A549 (cell line): ENCODE data around the gene ADGRL2. TPM values are rescaled to one million over a fixed set of nuclear protein-coding genes. Genes with fewer than 3 reads are reported as not detected.
A peak's percentile ranks its signal among the peaks of the same experiment; 100 is the strongest.

Experiments
- ATAC-seq, 2 experiments: fragments of 200-7000 bp in 1 of 2; fragments of >200 bp in 1 of 2; cut with Nextera tagmentation in 1 of 2; cut with Tn5 transposase in 1 of 2; 3 replicates each; pipeline versions ENCODE4 v1.8.0 to v1.9.1; 2018 to 2020; ENCODE audit warnings: mild to moderate bottlenecking in 1 of 2, moderate library complexity in 1 of 2
- CTCF ChIA-PET: fragments of 300-600 bp; sonication (Branson Sonifier 250); formaldehyde crosslinking; extraction: SDS; loops from one replicate; lab custom pipeline; 2021; ENCODE audit warnings: antibody characterized with exemption, inconsistent platforms; lab: Yijun Ruan, JAX
- POLR2A ChIA-PET: fragments of 350-600 bp; formaldehyde crosslinking; extraction: SDS; loops from one replicate; lab custom pipeline; 2021; ENCODE audit warnings: antibody characterized with exemption, inconsistent platforms; lab: Yijun Ruan, JAX
- DNase-seq, 2 experiments: peaks; one replicate each; pipeline versions ENCODE4 v3.0.0 to v3.0.0-alpha.2; 2011 to 2016; ENCODE audit warnings: low read depth in 1 of 2, low spot score in 1 of 2
- FAIRE-seq: peaks from 2 replicates; lab custom pipeline; 2011; peaks lifted over from hg19 to GRCh38; lab: Jason Lieb, UNC
- H3K27ac ChIP-seq, 2 experiments: fragments of >200 bp; sonication (Bioruptor Twin); formaldehyde crosslinking; 3 replicates each; pipeline ENCODE4 v1.5.1; 2016 to 2017
- H3K4me1 ChIP-seq: fragments of >200 bp; sonication (Bioruptor Twin); formaldehyde crosslinking; 3 replicates; pipeline ENCODE4 v1.6.1; 2016
- H3K4me2 ChIP-seq: fragments of >200 bp; sonication (Bioruptor Twin); formaldehyde crosslinking; 3 replicates; pipeline ENCODE4 v1.6.1; 2016
- H3K4me3 ChIP-seq: fragments of >200 bp; sonication (Bioruptor Twin); formaldehyde crosslinking; 3 replicates; pipeline ENCODE4 v1.5.1; 2016
- H3K9me3 ChIP-seq: fragments of >200 bp; sonication (Bioruptor Twin); formaldehyde crosslinking; 3 replicates; pipeline ENCODE4 v1.6.1; 2016
- BHLHE40 ChIP-seq: IDR thresholded peaks from 2 replicates; pipeline ENCODE4 v1.6.1; 2012; ENCODE audit warnings: low read depth, low read length, inconsistent platforms
- CHD4 ChIP-seq: fragments of 200-600 bp; sonication (generic); IDR thresholded peaks from 2 replicates; pipeline ENCODE4 v1.6.1; 2016; ENCODE audit warnings: antibody characterized with exemption, mild to moderate bottlenecking, borderline replicate concordance
- ESRRA ChIP-seq: fragments of 150-350 bp; IDR thresholded peaks from 2 replicates; pipeline ENCODE4 v1.6.1; 2014; ENCODE audit warnings: mild to moderate bottlenecking, low read length, borderline replicate concordance
- FOSB ChIP-seq: fragments of 250-450 bp; sonication (Bioruptor Pico); IDR thresholded peaks from 2 replicates; pipeline ENCODE4 v1.5.0; 2020; ENCODE audit warnings: mild to moderate bottlenecking, moderate library complexity
- FOSL2 ChIP-seq, 2 experiments: fragments of 450-650 bp in 1 of 2; fragments of >200 bp in 1 of 2; sonication (Bioruptor Twin) in 1 of 2; formaldehyde crosslinking; IDR thresholded peaks; 2 replicates each; pipeline versions ENCODE4 v1.5.0 to v1.6.1; 2016 to 2020; ENCODE audit warnings: mild to moderate bottlenecking in 1 of 2, moderate library complexity in 1 of 2
- FOXS1 ChIP-seq: fragments of 250-450 bp; sonication (Bioruptor Pico); IDR thresholded peaks from 2 replicates; pipeline ENCODE4 v1.5.0; 2020; ENCODE audit warnings: mild to moderate bottlenecking, moderate library complexity
- HDAC2 ChIP-seq: fragments of 200-600 bp; sonication (generic); IDR thresholded peaks from 2 replicates; pipeline ENCODE4 v1.6.1; 2016
- HES2 ChIP-seq: fragments of >200 bp; sonication (Bioruptor Twin); formaldehyde crosslinking; IDR thresholded peaks from 2 replicates; pipeline ENCODE4 v1.6.1; 2016
- HEYL ChIP-seq: fragments of 250-450 bp; sonication (Bioruptor Pico); IDR thresholded peaks from 2 replicates; pipeline ENCODE4 v1.8.0; 2021; ENCODE audit warnings: mild to moderate bottlenecking, moderate library complexity
- HOXA7 ChIP-seq: fragments of 250-450 bp; sonication (Bioruptor Pico); IDR thresholded peaks from 2 replicates; pipeline ENCODE4 v1.5.0; 2020; ENCODE audit warnings: mild to moderate bottlenecking, moderate library complexity
- JUN ChIP-seq, 2 experiments: fragments of >200 bp; sonication (Bioruptor Twin); formaldehyde crosslinking; IDR thresholded peaks; 2 replicates in 1 of 2; 3 replicates in 1 of 2; pipeline ENCODE4 v1.6.1; 2016 to 2017
- KDM5A ChIP-seq: fragments of 200-600 bp; sonication (generic); IDR thresholded peaks from 2 replicates; pipeline ENCODE4 v1.6.1; 2016; ENCODE audit warnings: antibody characterized with exemption, mild to moderate bottlenecking
- MAFK ChIP-seq: fragments of 450-650 bp; IDR thresholded peaks from 2 replicates; pipeline ENCODE4 v1.6.1; 2014; ENCODE audit not compliant: partially characterized antibody
- MAX ChIP-seq: IDR thresholded peaks from 2 replicates; pipeline ENCODE4 v1.6.1; 2012
- MAZ ChIP-seq: fragments of 150-350 bp; IDR thresholded peaks from 2 replicates; pipeline ENCODE4 v1.6.1; 2014; ENCODE audit warnings: antibody characterized with exemption, low read depth, low read length, borderline replicate concordance
- MYC ChIP-seq: IDR thresholded peaks from 2 replicates; pipeline ENCODE4 v1.6.1; 2012; ENCODE audit warnings: mild to moderate bottlenecking, inconsistent platforms, low read length, improper control_type of control experiment, borderline replicate concordance
- NPAS2 ChIP-seq: fragments of 250-450 bp; sonication (Bioruptor Pico); IDR thresholded peaks from 2 replicates; pipeline ENCODE4 v1.8.0; 2022; ENCODE audit warnings: mild to moderate bottlenecking, moderate library complexity, borderline replicate concordance
- POLR2A ChIP-seq: IDR thresholded peaks from 2 replicates; pipeline ENCODE4 v1.6.1; 2012; ENCODE audit warnings: mild to moderate bottlenecking, low read length
- RCOR1 ChIP-seq: fragments of 150-350 bp; IDR thresholded peaks from 2 replicates; pipeline ENCODE4 v1.6.1; 2014; ENCODE audit warnings: antibody characterized with exemption, low read length, low read depth
- RFX5 ChIP-seq: fragments of 450-650 bp; IDR thresholded peaks from 2 replicates; pipeline ENCODE4 v1.7.1; 2014; ENCODE audit warnings: antibody characterized with exemption, mild to moderate bottlenecking, moderate library complexity
- RNF2 ChIP-seq: fragments of 200-600 bp; sonication (generic); IDR thresholded peaks from 2 replicates; pipeline ENCODE4 v1.6.1; 2016; ENCODE audit warnings: low read depth, mild to moderate bottlenecking, antibody characterized with exemption, moderate library complexity, borderline replicate concordance
- SMC3 ChIP-seq: fragments of >200 bp; sonication (Bioruptor Twin); formaldehyde crosslinking; IDR thresholded peaks from 3 replicates; pipeline ENCODE4 v1.6.1; 2018; ENCODE audit warnings: inconsistent platforms
- TFCP2L1 ChIP-seq: fragments of 250-450 bp; sonication (Bioruptor Pico); IDR thresholded peaks from 2 replicates; pipeline ENCODE4 v1.5.0; 2021; ENCODE audit warnings: mild to moderate bottlenecking
- USF2 ChIP-seq: fragments of 450-650 bp; IDR thresholded peaks from 2 replicates; pipeline ENCODE4 v1.6.1; 2014; ENCODE audit warnings: antibody characterized with exemption
- ZC3H11A ChIP-seq: fragments of 450-650 bp; IDR thresholded peaks from 2 replicates; pipeline ENCODE4 v1.6.1; 2014; ENCODE audit warnings: antibody characterized with exemption, mild to moderate bottlenecking
- WGBS: methylation state at CpG from one replicate; pipeline ENCODE4 v1.1.6; 2017; ENCODE audit errors: missing lambda C conversion rate; 5-methylcytosine and 5-hydroxymethylcytosine counted together
- polyA plus RNA-seq, 4 experiments: library from polyadenylated mRNA; depleted of rRNA in 3 of 4; stranded (reverse); fragments of >200 nt; fragmentation: RNase III in 1 of 4; extraction: RNeasy Plus Mini Kit Qiagen cat#74134 plus additional on column Dnase treatment in 1 of 4; gene quantifications; 2 replicates in 3 of 4; 3 replicates in 1 of 4; pipeline ENCODE4 v1.2.3, GENCODE V29; 2011 to 2017
- TF ChIP-seq, protein P1 (sequence below): fragments of 250-450 bp; sonication (Bioruptor Pico); IDR thresholded peaks from 2 replicates; pipeline ENCODE4 v1.5.0; 2020; ENCODE audit warnings: low read depth, mild to moderate bottlenecking, moderate library complexity
- TF ChIP-seq, protein P2 (sequence below): fragments of 200-600 bp; sonication (generic); IDR thresholded peaks from 2 replicates; pipeline ENCODE4 v1.6.1; 2016; ENCODE audit warnings: antibody characterized with exemption, mild to moderate bottlenecking, moderate library complexity

ADGRL2 gene
- polyA plus RNA-seq, 2 of the 4 experiments (the other 2 are of a cell fraction): 12.8 to 24.1 TPM

DNA sequence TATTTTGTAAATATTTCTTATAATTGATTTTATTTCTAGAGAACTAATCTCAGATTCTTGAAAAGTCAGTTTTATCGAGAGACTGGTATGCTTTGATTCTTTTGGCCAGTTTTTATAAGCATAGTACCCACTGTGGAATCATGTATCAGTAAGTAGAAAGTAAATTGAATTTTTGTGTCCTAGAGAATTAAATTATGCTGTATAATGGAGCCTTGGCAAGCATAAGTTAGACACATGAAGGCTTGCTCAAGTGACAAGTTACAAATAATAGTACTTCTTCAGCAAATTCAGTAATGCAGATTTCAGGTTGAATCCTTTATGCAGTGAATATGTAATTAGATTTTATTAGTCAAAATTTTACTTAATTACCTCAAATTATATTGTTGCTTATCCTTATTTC lies 40.1 kb downstream of the ADGRL2 start:
- no peak overlapping the region for H3K27ac ChIP-seq
- WGBS: 83% methylated on average over 1 of the region's 1 CpG
- no peak for TF ChIP-seq JUN (IDR thresholded peaks at IDR 0.05)
- no peak for TF ChIP-seq HES2
- no peak for TF ChIP-seq MAZ
- TF ChIP-seq SMC3: no peak
- no peak for TF ChIP-seq NPAS2 (CRISPR knock-in tag)
- TF ChIP-seq KDM5A: no peak
- no peak for TF ChIP-seq RNF2
- TF ChIP-seq USF2: no peak
- no peak for TF ChIP-seq MAX
- TF ChIP-seq RCOR1: no peak
- no peak for TF ChIP-seq BHLHE40
- ATAC-seq (no peak), FAIRE-seq (no peak), DNase-seq (no peak)
- peaks cover 14% of the 10 kb centered on the region; the same call in 2 of the 3 replicates for H3K4me1 ChIP-seq
- POLR2A ChIA-PET: no interaction called here
- no peaks in the 10 kb centered on the region for H3K9me3 ChIP-seq
- no peak overlapping the region for H3K4me2 ChIP-seq
- CTCF ChIA-PET: no interaction called here
- no peak overlapping the region for H3K4me3 ChIP-seq

- CTCF ChIA-PET: no interaction called here
- no peak for FAIRE-seq
Observed at GRCh38 chr1:81841795-81842194, 41.1 kb downstream of the ADGRL2 start.

DNA sequence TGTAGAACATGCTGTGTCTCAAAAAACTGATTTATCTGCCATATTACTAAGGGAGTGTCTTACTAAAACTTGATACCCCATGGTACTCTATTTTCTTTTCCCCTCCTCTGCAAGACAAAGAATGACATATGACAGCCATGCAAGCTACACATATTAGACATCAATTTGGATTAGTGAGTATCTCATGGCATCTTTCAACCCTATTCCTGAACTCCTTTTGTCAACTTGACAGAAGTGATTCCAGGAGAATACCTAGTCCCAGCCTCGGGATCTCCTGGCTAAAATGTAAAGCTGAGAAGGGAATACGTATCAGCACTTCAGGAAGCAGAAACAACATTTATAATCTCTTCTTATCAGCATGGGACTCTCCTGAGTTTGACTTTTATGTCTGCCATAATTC lies 43.7 kb downstream of the ADGRL2 start:
- Histone ChIP-seq H3K27ac (no peak overlapping the region), H3K4me2 (no peak overlapping the region), H3K4me3 (no peak overlapping the region), H3K4me1 (no peaks in the 10 kb centered on the region), H3K9me3 (no peaks in the 10 kb centered on the region)
- DNase-seq: no peak
- POLR2A ChIA-PET: no interaction called here
- FAIRE-seq: no peak
- ATAC-seq: no peak
- CTCF ChIA-PET: no interaction called here
- WGBS: 74% methylated on average over 2 of the region's 2 CpGs
- TF ChIP-seq HOXA7 (CRISPR knock-in tag): no peak
- TF ChIP-seq CHD4: no peak
- no peak for TF ChIP-seq TFCP2L1 (CRISPR knock-in tag)
- TF ChIP-seq FOSB: no peak
- TF ChIP-seq ESRRA: no peak
- no peak for TF ChIP-seq MYC

More at GRCh38 chr1:81841795-81842194, 41.1 kb downstream of the ADGRL2 start:
- WGBS: 67% methylated on average over 4 of the region's 4 CpGs
- TF ChIP-seq FOXS1 (CRISPR knock-in tag) (no peak), MAFK (peak; percentile 62), HDAC2 (no peak)
- DNase-seq (no peak), ATAC-seq (no peak)
- Histone ChIP-seq H3K27ac (no peak overlapping the region), H3K4me2 (no peak overlapping the region), H3K4me1 (peaks cover 6% of the 10 kb centered on the region; the same call in 2 of the 3 replicates), H3K9me3 (no peaks in the 10 kb centered on the region), H3K4me3 (no peak overlapping the region)
- POLR2A ChIA-PET: no interaction called here

- H3K4me2 ChIP-seq: no peak overlapping the region
- no peaks in the 10 kb centered on the region for H3K9me3 ChIP-seq
- DNase-seq (no peak), ATAC-seq (no peak), FAIRE-seq (no peak)
- ChIA-PET CTCF (no interaction called here), POLR2A (no interaction called here)
- H3K4me1 ChIP-seq: no peaks in the 10 kb centered on the region
- H3K27ac ChIP-seq: no peak overlapping the region
- no peak overlapping the region for H3K4me3 ChIP-seq
- WGBS: 79% methylated on average over 1 of the region's 1 CpG
- TF ChIP-seq HOXA7 (CRISPR knock-in tag) (no peak), FOSL2 (IDR thresholded peaks at IDR 0.05) (no peak), FOSL2 (CRISPR knock-in tag; IDR thresholded peaks at IDR 0.05) (no peak), HEYL (no peak), FOXS1 (CRISPR knock-in tag) (no peak), FOSB (no peak), CHD4 (no peak), RFX5 (no peak), ZC3H11A (no peak), POLR2A (no peak)
- TF ChIP-seq, protein P1, sequence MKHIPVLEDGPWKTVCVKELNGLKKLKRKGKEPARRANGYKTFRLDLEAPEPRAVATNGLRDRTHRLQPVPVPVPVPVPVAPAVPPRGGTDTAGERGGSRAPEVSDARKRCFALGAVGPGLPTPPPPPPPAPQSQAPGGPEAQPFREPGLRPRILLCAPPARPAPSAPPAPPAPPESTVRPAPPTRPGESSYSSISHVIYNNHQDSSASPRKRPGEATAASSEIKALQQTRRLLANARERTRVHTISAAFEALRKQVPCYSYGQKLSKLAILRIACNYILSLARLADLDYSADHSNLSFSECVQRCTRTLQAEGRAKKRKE: no peak
- TF ChIP-seq, protein P2, sequence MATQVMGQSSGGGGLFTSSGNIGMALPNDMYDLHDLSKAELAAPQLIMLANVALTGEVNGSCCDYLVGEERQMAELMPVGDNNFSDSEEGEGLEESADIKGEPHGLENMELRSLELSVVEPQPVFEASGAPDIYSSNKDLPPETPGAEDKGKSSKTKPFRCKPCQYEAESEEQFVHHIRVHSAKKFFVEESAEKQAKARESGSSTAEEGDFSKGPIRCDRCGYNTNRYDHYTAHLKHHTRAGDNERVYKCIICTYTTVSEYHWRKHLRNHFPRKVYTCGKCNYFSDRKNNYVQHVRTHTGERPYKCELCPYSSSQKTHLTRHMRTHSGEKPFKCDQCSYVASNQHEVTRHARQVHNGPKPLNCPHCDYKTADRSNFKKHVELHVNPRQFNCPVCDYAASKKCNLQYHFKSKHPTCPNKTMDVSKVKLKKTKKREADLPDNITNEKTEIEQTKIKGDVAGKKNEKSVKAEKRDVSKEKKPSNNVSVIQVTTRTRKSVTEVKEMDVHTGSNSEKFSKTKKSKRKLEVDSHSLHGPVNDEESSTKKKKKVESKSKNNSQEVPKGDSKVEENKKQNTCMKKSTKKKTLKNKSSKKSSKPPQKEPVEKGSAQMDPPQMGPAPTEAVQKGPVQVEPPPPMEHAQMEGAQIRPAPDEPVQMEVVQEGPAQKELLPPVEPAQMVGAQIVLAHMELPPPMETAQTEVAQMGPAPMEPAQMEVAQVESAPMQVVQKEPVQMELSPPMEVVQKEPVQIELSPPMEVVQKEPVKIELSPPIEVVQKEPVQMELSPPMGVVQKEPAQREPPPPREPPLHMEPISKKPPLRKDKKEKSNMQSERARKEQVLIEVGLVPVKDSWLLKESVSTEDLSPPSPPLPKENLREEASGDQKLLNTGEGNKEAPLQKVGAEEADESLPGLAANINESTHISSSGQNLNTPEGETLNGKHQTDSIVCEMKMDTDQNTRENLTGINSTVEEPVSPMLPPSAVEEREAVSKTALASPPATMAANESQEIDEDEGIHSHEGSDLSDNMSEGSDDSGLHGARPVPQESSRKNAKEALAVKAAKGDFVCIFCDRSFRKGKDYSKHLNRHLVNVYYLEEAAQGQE: no peak
Observed at GRCh38 chr1:81846630-81847029, 45.9 kb downstream of the ADGRL2 start.
